ENCODE measurements around the gene IBSP. TPM values are rescaled to one million over a fixed set of nuclear protein-coding genes. Genes with fewer than 3 reads are reported as not detected.

Gene IBSP, protein sequence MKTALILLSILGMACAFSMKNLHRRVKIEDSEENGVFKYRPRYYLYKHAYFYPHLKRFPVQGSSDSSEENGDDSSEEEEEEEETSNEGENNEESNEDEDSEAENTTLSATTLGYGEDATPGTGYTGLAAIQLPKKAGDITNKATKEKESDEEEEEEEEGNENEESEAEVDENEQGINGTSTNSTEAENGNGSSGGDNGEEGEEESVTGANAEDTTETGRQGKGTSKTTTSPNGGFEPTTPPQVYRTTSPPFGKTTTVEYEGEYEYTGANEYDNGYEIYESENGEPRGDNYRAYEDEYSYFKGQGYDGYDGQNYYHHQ
- total RNA-seq (2021): not detected in 2 replicates
- Bru-seq, nascent RNA: not detected
- not detected for BruChase-seq, experiment 1, labeled RNA remaining after a 2-hour chase
- BruChase-seq, experiment 2, labeled RNA remaining after a 6-hour chase: not detected
- long read RNA-seq: 0 reads

DNA sequence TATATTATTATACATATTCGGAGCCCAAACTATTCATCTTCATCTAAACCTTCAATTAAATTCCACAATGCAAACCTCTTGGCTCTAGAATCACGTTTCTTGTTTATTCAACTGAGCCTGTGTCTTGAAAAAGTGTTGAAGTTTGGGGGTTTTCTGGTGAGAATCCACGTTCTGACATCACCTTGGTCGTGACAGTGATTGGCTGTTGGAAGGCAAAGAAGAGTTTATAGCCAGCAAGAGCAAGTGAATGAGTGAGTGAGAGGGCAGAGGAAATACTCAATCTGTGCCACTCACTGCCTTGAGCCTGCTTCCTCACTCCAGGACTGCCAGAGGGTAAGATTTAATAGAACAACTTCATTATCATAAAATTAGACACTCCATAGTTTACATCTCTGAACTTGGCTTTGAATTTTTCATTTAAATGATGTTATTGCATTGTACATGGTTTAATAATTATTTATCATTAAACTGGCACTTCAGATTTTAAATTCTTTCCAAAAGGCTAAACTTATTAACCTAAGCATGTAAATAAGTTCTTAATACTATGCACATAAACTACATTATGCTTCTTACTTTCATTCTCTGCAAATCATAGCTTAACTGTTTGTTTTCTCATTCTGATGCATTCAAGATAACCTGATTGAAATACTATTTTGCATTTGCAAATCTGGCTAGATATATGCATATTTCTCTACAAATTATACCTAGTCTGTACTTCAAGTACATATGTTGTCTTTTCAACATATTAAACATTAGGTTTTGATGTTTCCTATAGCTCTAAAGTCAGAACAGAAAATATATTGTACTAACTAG, at the start of gene IBSP:
TSS of gene IBSP (plus strand) at position 254 of the 813 bp plus-strand sequence. CDS start 2,808 bp downstream, outside the sequence.
- no TSS peak for BruUV-seq (replicated peaks)
- no peaks in the 10 kb centered on the region for H3K9me3 ChIP-seq (ENCODE audit: insufficient read depth, low read depth)
- no peaks in the 10 kb centered on the region for H3F3A ChIP-seq (ENCODE audit: insufficient read depth, low read depth)
- no peak for DNase-seq
- ChIA-PET POLR2A (ENCODE audit: unreplicated experiment) (no interaction called here), CTCF (no interaction called here)
- H3K4me1 ChIP-seq (replicated peaks; ENCODE audit: insufficient read depth): no peaks in the 10 kb centered on the region
- no peaks in the 10 kb centered on the region for H3K79me2 ChIP-seq (ENCODE audit: low read depth)
- H3K27me3 ChIP-seq (ENCODE audit: insufficient read depth, low read depth): no peaks in the 10 kb centered on the region
- no peak within 1 kb of the TSS for H2AFZ ChIP-seq
- no peaks in the 10 kb centered on the region for H3K36me3 ChIP-seq (ENCODE audit: low read depth)
- TF ChIP-seq, protein P1, sequence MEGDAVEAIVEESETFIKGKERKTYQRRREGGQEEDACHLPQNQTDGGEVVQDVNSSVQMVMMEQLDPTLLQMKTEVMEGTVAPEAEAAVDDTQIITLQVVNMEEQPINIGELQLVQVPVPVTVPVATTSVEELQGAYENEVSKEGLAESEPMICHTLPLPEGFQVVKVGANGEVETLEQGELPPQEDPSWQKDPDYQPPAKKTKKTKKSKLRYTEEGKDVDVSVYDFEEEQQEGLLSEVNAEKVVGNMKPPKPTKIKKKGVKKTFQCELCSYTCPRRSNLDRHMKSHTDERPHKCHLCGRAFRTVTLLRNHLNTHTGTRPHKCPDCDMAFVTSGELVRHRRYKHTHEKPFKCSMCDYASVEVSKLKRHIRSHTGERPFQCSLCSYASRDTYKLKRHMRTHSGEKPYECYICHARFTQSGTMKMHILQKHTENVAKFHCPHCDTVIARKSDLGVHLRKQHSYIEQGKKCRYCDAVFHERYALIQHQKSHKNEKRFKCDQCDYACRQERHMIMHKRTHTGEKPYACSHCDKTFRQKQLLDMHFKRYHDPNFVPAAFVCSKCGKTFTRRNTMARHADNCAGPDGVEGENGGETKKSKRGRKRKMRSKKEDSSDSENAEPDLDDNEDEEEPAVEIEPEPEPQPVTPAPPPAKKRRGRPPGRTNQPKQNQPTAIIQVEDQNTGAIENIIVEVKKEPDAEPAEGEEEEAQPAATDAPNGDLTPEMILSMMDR (conservative IDR thresholded peaks at IDR 0.05): no peak
- no peak for TF ChIP-seq EZH2 (IDR thresholded peaks at IDR 0.05; ENCODE audit: low read depth)
- H3K4me3 ChIP-seq: no peak within 1 kb of the TSS
- H3K4me2 ChIP-seq: no peak within 1 kb of the TSS
- intact Hi-C loops (cut with micrococcal nuclease; ENCODE audit: unreplicated experiment): no loop called here
- H3K9me2 ChIP-seq (ENCODE audit: insufficient read depth): no peaks in the 10 kb centered on the region
- H3K27ac ChIP-seq: no peak within 1 kb of the TSS
- no peaks in the 10 kb centered on the region for H4K20me1 ChIP-seq (ENCODE audit: insufficient read depth)

DNA sequence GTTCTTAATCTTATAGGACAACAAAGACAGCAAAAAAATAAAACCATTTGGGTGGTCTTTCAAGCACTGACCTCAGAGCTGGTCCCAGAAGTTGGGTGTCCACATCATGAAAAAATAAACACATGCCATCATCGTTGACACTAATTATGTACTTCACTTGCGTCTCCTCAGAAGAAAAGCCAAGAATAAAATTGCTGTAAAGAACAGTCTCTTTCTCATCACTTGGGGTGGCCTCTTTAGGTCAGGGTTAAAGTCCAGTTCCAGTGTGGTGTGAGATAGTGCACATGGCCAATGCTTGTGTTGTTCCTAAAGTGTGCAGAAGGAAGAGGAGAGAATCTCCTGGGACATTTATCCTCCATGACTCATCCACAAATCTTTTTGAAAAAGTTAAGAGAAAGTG, 49.5 kb upstream of the IBSP start:
- no peaks in the 10 kb centered on the region for H3K79me2 ChIP-seq (ENCODE audit: low read depth)
- no peak for DNase-seq
- intact Hi-C loops (cut with micrococcal nuclease; ENCODE audit: unreplicated experiment): no loop called here
- no peak overlapping the region for H3K4me3 ChIP-seq
- H2AFZ ChIP-seq: no peak overlapping the region
- H3K27ac ChIP-seq: no peak overlapping the region
- POLR2A ChIA-PET (ENCODE audit: unreplicated experiment): no interaction called here
- TF ChIP-seq EZH2 (IDR thresholded peaks at IDR 0.05; ENCODE audit: low read depth): no peak
- TF ChIP-seq, protein P1 (conservative IDR thresholded peaks at IDR 0.05): no peak
- H3K9me3 ChIP-seq (ENCODE audit: insufficient read depth, low read depth): no peaks in the 10 kb centered on the region
- no peaks in the 10 kb centered on the region for H4K20me1 ChIP-seq (ENCODE audit: insufficient read depth)
- no peaks in the 10 kb centered on the region for H3K4me1 ChIP-seq (replicated peaks; ENCODE audit: insufficient read depth)
- no peaks in the 10 kb centered on the region for H3K36me3 ChIP-seq (ENCODE audit: low read depth)
- CTCF ChIA-PET: no interaction called here
- no TSS peak for BruUV-seq (replicated peaks)
- H3F3A ChIP-seq (ENCODE audit: insufficient read depth, low read depth): no peaks in the 10 kb centered on the region
- H3K4me2 ChIP-seq: no peak overlapping the region
- H3K9me2 ChIP-seq (ENCODE audit: insufficient read depth): no peaks in the 10 kb centered on the region
- no peaks in the 10 kb centered on the region for H3K27me3 ChIP-seq (ENCODE audit: insufficient read depth, low read depth)

DNA sequence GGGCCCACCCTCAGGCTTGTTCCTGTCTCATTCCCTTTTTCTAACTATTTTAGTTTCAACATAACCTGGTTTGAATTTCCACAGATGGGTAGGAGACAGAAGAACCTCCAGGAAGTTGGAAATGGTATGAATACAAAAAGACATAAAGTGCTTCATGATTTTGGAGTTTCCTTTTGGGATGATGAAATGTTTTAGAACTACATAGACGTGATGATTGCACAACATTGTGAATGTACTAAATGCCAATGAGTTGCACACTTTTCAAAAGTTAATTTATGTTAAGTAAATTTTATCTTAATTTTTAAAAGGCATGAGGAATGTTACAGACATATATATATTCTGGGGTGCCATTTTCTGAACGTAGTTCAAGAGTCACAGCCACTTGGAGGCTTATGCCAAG, 41.1 kb upstream of the IBSP start:
- no TSS peak for BruUV-seq (replicated peaks)
- TF ChIP-seq, protein P1 (conservative IDR thresholded peaks at IDR 0.05): no peak
- TF ChIP-seq EZH2 (IDR thresholded peaks at IDR 0.05; ENCODE audit: low read depth): no peak
- POLR2A ChIA-PET (ENCODE audit: unreplicated experiment): no interaction called here
- H3K27me3 ChIP-seq (ENCODE audit: insufficient read depth, low read depth): no peaks in the 10 kb centered on the region
- no peaks in the 10 kb centered on the region for H3K36me3 ChIP-seq (ENCODE audit: low read depth)
- H3K27ac ChIP-seq: no peak overlapping the region
- H3K9me3 ChIP-seq (ENCODE audit: insufficient read depth, low read depth): no peaks in the 10 kb centered on the region
- H3K4me3 ChIP-seq: no peak overlapping the region
- intact Hi-C loops (cut with micrococcal nuclease; ENCODE audit: unreplicated experiment): no loop called here
- H3K9me2 ChIP-seq (ENCODE audit: insufficient read depth): no peaks in the 10 kb centered on the region
- no peaks in the 10 kb centered on the region for H3K79me2 ChIP-seq (ENCODE audit: low read depth)
- no peak overlapping the region for H2AFZ ChIP-seq
- H3K4me2 ChIP-seq: no peak overlapping the region
- no peak for DNase-seq
- H3F3A ChIP-seq (ENCODE audit: insufficient read depth, low read depth): no peaks in the 10 kb centered on the region
- CTCF ChIA-PET: no interaction called here
- no peaks in the 10 kb centered on the region for H4K20me1 ChIP-seq (ENCODE audit: insufficient read depth)
- no peaks in the 10 kb centered on the region for H3K4me1 ChIP-seq (replicated peaks; ENCODE audit: insufficient read depth)
